GM12872 (cell line): Measurements from ENCODE around the gene KRT78.

Experiments used
- TF ChIP-seq, protein P1 (sequence below): IDR thresholded peaks from 3 replicates; pipeline ENCODE4 v1.5.1; 2011; ENCODE audit warnings: low read depth, mild to moderate bottlenecking, low read length, moderate library complexity; ENCODE audit not compliant: insufficient read depth

KRT78 gene

DNA sequence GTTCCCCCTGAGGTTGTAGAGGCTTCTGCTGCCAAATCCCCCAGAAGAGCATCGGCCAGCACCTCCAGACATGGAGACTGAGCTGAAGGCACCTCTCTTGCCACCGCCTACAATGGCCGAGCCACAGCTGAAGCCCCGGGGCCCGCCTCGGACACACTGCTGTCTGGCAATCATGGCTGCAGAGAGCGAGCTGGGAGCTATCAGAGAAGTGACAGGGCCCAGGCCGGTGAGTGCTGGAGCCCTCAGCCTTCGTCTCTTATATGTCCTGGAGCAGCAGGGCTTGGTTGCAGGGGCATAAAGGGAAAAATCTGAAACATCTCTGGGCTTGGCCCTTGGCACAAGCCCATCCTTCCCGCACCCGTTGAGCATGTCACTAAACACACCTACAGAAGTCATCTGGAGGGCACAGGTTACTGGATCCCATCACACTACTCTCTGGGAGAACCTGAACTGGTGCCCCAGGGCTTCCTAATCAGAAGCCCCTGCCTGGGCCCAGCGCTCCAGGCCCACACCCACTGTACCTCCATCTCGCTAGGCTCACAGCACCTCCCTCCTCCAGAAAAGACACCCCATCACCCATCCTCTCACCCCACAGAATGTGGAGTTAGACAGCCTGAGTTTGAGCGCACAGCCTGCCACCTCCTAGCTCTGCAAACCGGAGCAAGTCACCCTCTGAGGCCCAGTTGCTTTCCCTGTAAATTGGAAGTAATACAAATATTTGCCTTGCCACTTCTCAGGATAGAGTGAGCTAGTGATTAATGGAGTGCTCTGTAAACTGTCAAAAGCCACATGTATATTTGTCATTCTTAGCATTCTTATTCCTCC, 34.7 kb downstream of the KRT78 start, which contains the start of gene KRT4:
Gene KRT4, minus strand, starts transcription at position 232 of the 825 bp plus-strand sequence. Its CDS starts 58 bp downstream, at position 174.
- TF ChIP-seq, protein P1, sequence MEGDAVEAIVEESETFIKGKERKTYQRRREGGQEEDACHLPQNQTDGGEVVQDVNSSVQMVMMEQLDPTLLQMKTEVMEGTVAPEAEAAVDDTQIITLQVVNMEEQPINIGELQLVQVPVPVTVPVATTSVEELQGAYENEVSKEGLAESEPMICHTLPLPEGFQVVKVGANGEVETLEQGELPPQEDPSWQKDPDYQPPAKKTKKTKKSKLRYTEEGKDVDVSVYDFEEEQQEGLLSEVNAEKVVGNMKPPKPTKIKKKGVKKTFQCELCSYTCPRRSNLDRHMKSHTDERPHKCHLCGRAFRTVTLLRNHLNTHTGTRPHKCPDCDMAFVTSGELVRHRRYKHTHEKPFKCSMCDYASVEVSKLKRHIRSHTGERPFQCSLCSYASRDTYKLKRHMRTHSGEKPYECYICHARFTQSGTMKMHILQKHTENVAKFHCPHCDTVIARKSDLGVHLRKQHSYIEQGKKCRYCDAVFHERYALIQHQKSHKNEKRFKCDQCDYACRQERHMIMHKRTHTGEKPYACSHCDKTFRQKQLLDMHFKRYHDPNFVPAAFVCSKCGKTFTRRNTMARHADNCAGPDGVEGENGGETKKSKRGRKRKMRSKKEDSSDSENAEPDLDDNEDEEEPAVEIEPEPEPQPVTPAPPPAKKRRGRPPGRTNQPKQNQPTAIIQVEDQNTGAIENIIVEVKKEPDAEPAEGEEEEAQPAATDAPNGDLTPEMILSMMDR: no peak

- TF ChIP-seq, protein P1: no peak
Observed at GRCh38 chr12:52813203-52813819, 35.5 kb downstream of the KRT78 start.

DNA sequence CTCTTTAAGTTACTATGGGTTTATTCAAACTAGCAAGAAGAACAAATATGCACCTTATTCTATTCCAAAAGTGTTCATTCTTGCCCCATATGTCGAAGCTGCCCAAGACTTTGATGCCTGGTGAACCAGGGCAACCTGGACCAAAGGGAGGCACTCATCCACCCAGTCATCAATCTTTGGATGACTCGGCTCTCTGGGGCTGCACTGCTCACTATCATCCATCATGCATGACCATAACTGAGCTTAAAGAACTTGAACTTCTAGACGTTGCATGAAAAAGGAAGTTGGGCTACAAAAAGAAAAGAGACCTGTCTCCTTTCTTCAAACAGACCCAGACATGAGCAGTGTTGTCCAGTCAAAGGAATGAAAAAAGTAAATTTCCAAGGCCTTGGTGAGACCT, 36.0 kb downstream of the KRT78 start:
- TF ChIP-seq, protein P1: no peak

DNA sequence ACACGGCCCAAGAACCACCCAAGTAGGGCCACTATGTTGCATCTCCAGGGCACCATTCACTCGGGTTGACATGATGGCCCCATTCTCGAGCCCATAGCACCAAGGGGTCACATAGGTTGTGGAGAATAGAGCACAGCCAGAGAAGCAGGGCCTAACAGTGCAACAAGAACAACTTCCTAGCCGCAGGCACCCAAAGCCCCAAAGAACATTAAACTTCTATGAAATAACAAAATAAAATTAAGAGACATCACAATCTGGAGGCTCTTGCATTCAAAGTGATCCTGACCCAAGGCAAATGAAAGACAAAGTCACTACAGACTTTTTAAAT, 36.8 kb downstream of the KRT78 start:
- TF ChIP-seq, protein P1: no peak

- TF ChIP-seq, protein P1: no peak
Observed at GRCh38 chr12:52811191-52812072, 37.4 kb downstream of the KRT78 start.

GRCh38 chr12:52810554-52810953, 38.2 kb downstream of the KRT78 start:
- TF ChIP-seq, protein P1: no peak

- TF ChIP-seq, protein P1: no peak
Observed at GRCh38 chr12:52809166-52809565, 39.6 kb downstream of the KRT78 start.
